GM12878 (cell line): ENCODE measurements around the gene BPGM. TPM values are rescaled to one million over a fixed set of nuclear protein-coding genes. Genes with fewer than 3 reads are reported as not detected.

ENCODE experiments used
- ATAC-seq: fragments of 200-7000 bp; cut with Tn5 transposase; 3 replicates; pipeline ENCODE4 v1.9.1; 2020; ENCODE audit warnings: mild to moderate bottlenecking, moderate library complexity
- BruUV-seq: library from RNA; stranded (reverse); fragments of 400-500 nt; replicated peaks from 2 replicates; lab custom pipeline; 2021; lab: Mats Ljungman, UMichigan
- CTCF ChIA-PET: fragments of 300-600 bp; sonication (Branson Sonifier 250); formaldehyde crosslinking; extraction: SDS; loops from one replicate; lab custom pipeline; 2021; ENCODE audit warnings: inconsistent platforms; lab: Yijun Ruan, JAX
- POLR2A ChIA-PET: fragments of 350-600 bp; formaldehyde crosslinking; extraction: SDS; loops from one replicate; lab custom pipeline; 2021; ENCODE audit warnings: inconsistent platforms; lab: Charles Lee
- RAD21 ChIA-PET: fragments of 300-600 bp; sonication (Branson Sonifier 250); formaldehyde crosslinking; loops from one replicate; lab custom pipeline; 2023; ENCODE audit warnings: antibody characterized with exemption; ENCODE audit not compliant: unreplicated experiment; lab: Charles Lee
- SMC1A ChIA-PET: fragments of 300-600 bp; sonication (Branson Sonifier 250); formaldehyde crosslinking; loops from one replicate; lab custom pipeline; 2023; ENCODE audit not compliant: unreplicated experiment, uncharacterized antibody; lab: Charles Lee
- DNase-seq: peaks from one replicate; pipeline ENCODE4 v3.0.0-alpha.2; 2011; ENCODE audit warnings: low read depth, low spot score
- FAIRE-seq: peaks from 3 replicates; lab custom pipeline; 2011; peaks lifted over from hg19 to GRCh38; lab: Jason Lieb, UNC
- H2AFZ ChIP-seq: 2 replicates; pipeline ENCODE4 v1.6.0; 2011; ENCODE audit warnings: low read depth, low read length, control low read depth; ENCODE audit not compliant: control insufficient read depth
- H3K27ac ChIP-seq: 2 replicates; pipeline ENCODE4 v1.5.1; 2011; ENCODE audit warnings: control low read depth; ENCODE audit not compliant: control insufficient read depth, insufficient read depth
- H3K27me3 ChIP-seq, 2 experiments: replicated peaks in 1 of 2; 2 replicates each; pipeline versions ENCODE4 v1.6.0 to v1.6.1; 2011; ENCODE audit warnings: low read length in 1 of 2; ENCODE audit not compliant: control insufficient read depth in 2 of 2, insufficient read depth in 2 of 2
- H3K36me3 ChIP-seq, 2 experiments: 2 replicates each; pipeline ENCODE4 v1.5.1; 2011; ENCODE audit warnings: low read length in 1 of 2; ENCODE audit not compliant: control insufficient read depth in 2 of 2, insufficient read depth in 2 of 2
- H3K4me1 ChIP-seq: 2 replicates; pipeline ENCODE4 v1.6.1; 2011; ENCODE audit warnings: mild to moderate bottlenecking, low read length, moderate library complexity, mixed read lengths; ENCODE audit not compliant: control insufficient read depth, insufficient read depth
- H3K4me2 ChIP-seq: 2 replicates; pipeline ENCODE4 v1.6.0; 2011; ENCODE audit warnings: control low read depth; ENCODE audit not compliant: control insufficient read depth, insufficient read depth
- H3K4me3 ChIP-seq: fragments of 200-600 bp; sonication (generic); 2 replicates; pipeline ENCODE4 v1.5.1; 2016
- H3K79me2 ChIP-seq: 2 replicates; pipeline ENCODE4 v1.6.0; 2011; ENCODE audit warnings: low read length; ENCODE audit not compliant: control insufficient read depth, insufficient read depth
- H3K9ac ChIP-seq: 2 replicates; pipeline ENCODE4 v1.8.0; 2011; ENCODE audit warnings: low read length, control low read depth, mixed read lengths; ENCODE audit not compliant: control insufficient read depth, insufficient read depth
- H3K9me3 ChIP-seq: replicated peaks from 3 replicates; pipeline ENCODE4 v1.5.1; 2011; ENCODE audit warnings: mild to moderate bottlenecking, low read length; ENCODE audit not compliant: control insufficient read depth, insufficient read depth
- H4K20me1 ChIP-seq: 2 replicates; pipeline ENCODE4 v1.6.0; 2011; ENCODE audit not compliant: control insufficient read depth, insufficient read depth
- ATF3 ChIP-seq: IDR thresholded peaks from 2 replicates; pipeline ENCODE4 v1.6.1; 2011; ENCODE audit warnings: low read depth, mild to moderate bottlenecking, low read length, moderate library complexity, borderline replicate concordance; ENCODE audit errors: extremely low read depth
- BCL11A ChIP-seq: IDR thresholded peaks from 2 replicates; pipeline ENCODE4 v1.6.1; 2011; ENCODE audit warnings: low read depth, low read length
- GABPA ChIP-seq: IDR thresholded peaks from 2 replicates; pipeline ENCODE4 v1.6.1; 2014; ENCODE audit warnings: antibody characterized with exemption, low read depth, mild to moderate bottlenecking, inconsistent platforms
- LARP7 ChIP-seq: fragments of 450-650 bp; IDR thresholded peaks from 2 replicates; pipeline ENCODE4 v1.6.1; 2017; ENCODE audit warnings: mild to moderate bottlenecking
- MAX ChIP-seq: IDR thresholded peaks from 2 replicates; pipeline ENCODE4 v1.6.1; 2012; ENCODE audit warnings: low read depth, low read length, improper control_type of control experiment
- MEF2A ChIP-seq: IDR thresholded peaks from 2 replicates; pipeline ENCODE4 v1.6.1; 2011; ENCODE audit warnings: low read depth, mild to moderate bottlenecking, low read length, moderate library complexity; ENCODE audit not compliant: insufficient read depth
- MTA2 ChIP-seq: fragments of 450-650 bp; IDR thresholded peaks from 2 replicates; pipeline ENCODE4 v1.6.1; 2016; ENCODE audit warnings: low read depth, mild to moderate bottlenecking, moderate library complexity
- MYC ChIP-seq: IDR thresholded peaks from 2 replicates; pipeline ENCODE4 v1.6.1; 2011; ENCODE audit warnings: mild to moderate bottlenecking, low read length, moderate library complexity, inconsistent platforms; ENCODE audit not compliant: insufficient read depth, insufficient replicate concordance, insufficient read length, severe bottlenecking
- NBN ChIP-seq: fragments of 450-650 bp; IDR thresholded peaks from 2 replicates; pipeline ENCODE4 v1.6.1; 2016
- PRDM15 ChIP-seq: fragments of 450-650 bp; formaldehyde crosslinking; IDR thresholded peaks from 2 replicates; pipeline ENCODE4 v1.4.0; 2020; ENCODE audit warnings: mild to moderate bottlenecking, moderate library complexity
- RELA ChIP-seq: fragments of 450-650 bp; IDR thresholded peaks from 2 replicates; pipeline ENCODE4 v1.8.0; 2014; ENCODE audit warnings: borderline replicate concordance; ENCODE audit not compliant: partially characterized antibody
- SIX5 ChIP-seq: IDR thresholded peaks from 2 replicates; pipeline ENCODE4 v1.6.1; 2011; ENCODE audit warnings: mild to moderate bottlenecking, low read depth, low read length, moderate library complexity; ENCODE audit not compliant: severe bottlenecking
- SRF ChIP-seq, 2 experiments: IDR thresholded peaks; 2 replicates each; pipeline ENCODE4 v1.6.1; 2011; ENCODE audit warnings: low read depth in 2 of 2, low read length in 2 of 2, mild to moderate bottlenecking in 1 of 2, moderate library complexity in 1 of 2
- TBL1XR1 ChIP-seq: IDR thresholded peaks from 2 replicates; pipeline ENCODE4 v1.6.1; 2012; ENCODE audit warnings: low read depth, low read length, improper control_type of control experiment
- YY1 ChIP-seq: IDR thresholded peaks from 2 replicates; pipeline ENCODE4 v1.6.1; 2011; ENCODE audit warnings: low read depth, mild to moderate bottlenecking, low read length
- ZNF622 ChIP-seq: fragments of 450-650 bp; IDR thresholded peaks from 2 replicates; pipeline ENCODE4 v1.6.1; 2017; ENCODE audit warnings: mild to moderate bottlenecking, inconsistent platforms
- WGBS: methylation state at CpG from one replicate; pipeline ENCODE4 v1.1.6; 2016; ENCODE audit warnings: low lambda C conversion rate; ENCODE audit not compliant: insufficient replicate concordance, insufficient coverage; ENCODE audit errors: missing lambda C conversion rate; 5-methylcytosine and 5-hydroxymethylcytosine counted together
- in situ Hi-C: fragments of 300-500 bp; cut with MboI; formaldehyde crosslinking; loops from 9 replicates; pipeline ENCODE4 v1.14.3; 2018; ENCODE audit warnings: mixed read lengths
- intact Hi-C: fragments of 100-400 bp; cut with micrococcal nuclease; formaldehyde crosslinking; loops from one replicate; pipeline ENCODE4 v1.14.2; 2022; ENCODE audit not compliant: unreplicated experiment
- polyA plus RNA-seq, 11 experiments: library from polyadenylated mRNA; depleted of rRNA in 4 of 11; unstranded in 6 of 11; stranded (reverse) in 5 of 11; fragments of >200 nt; fragmentation: Nextera tagmentation in 4 of 11; fragmentation: Illumina TruSeq in 1 of 11; extraction: Ambion mirVana in 4 of 11; extraction: Trizol in 1 of 11; gene quantifications; 1 replicate in 1 of 11; 2 replicates in 10 of 11; pipeline versions ENCODE4 v1.2.1 to v1.2.3, GENCODE V29; 2011 to 2016; ENCODE audit warnings: inconsistent platforms in 2 of 11, missing spikeins in 2 of 11, low read depth in 1 of 11
- total RNA-seq, 4 experiments: library from RNA; depleted of rRNA in 3 of 4; stranded (reverse); fragments of >200 nt in 3 of 4; fragmentation: Illumina TruSeq in 1 of 4; extraction: Trizol in 1 of 4; gene quantifications; 2 replicates each; pipeline versions ENCODE4 v1.2.1 to v1.2.3, GENCODE V29; 2013 to 2021
- TF ChIP-seq, protein P1 (sequence below): fragments of 450-650 bp; IDR thresholded peaks from 2 replicates; pipeline ENCODE4 v1.6.1; 2017; ENCODE audit warnings: mild to moderate bottlenecking

BPGM gene
- total and polyA plus RNA-seq, 10 of the 15 experiments (the other 5 are each of a cell fraction or from before 2014, with no cell fraction given), result 9.0 to 20.1 (median 15.2) TPM

- BruUV-seq, result no TSS peak
- Histone ChIP-seq H2AFZ (no peak overlapping the region), H4K20me1 (no peaks in the 10 kb centered on the region), H3K36me3 (no peaks in the 10 kb centered on the region), H3K9me3 (no peaks in the 10 kb centered on the region), H3K4me3 (no peak overlapping the region), H3K79me2 (no peaks in the 10 kb centered on the region), H3K27me3 (no peaks in the 10 kb centered on the region), H3K27ac (no peak overlapping the region), H3K4me1 (no peaks in the 10 kb centered on the region), H3K4me2 (no peak overlapping the region), H3K9ac (no peak overlapping the region)
- in situ Hi-C loops, result no loop called here
- 73% methylated on average over 5 of the region's 5 CpGs for WGBS
- CTCF ChIA-PET, result interaction anchor here (2.4 kb wide), 1 partner anchor 54 kb away, joined by 7 read pairs; no protein-coding TSS in a partner anchor
- RAD21 ChIA-PET, result interaction anchor here (1.4 kb wide), 1 partner anchor 63 kb away, joined by 4 read pairs; no protein-coding TSS in a partner anchor
- POLR2A ChIA-PET, result no interaction called here
- intact Hi-C loops, result no loop called here
- FAIRE-seq (no peak), ATAC-seq (no peak), DNase-seq (no peak)
- SMC1A ChIA-PET, result interaction anchor here (0.8 to 2.0 kb wide), 5 partner anchors 60 to 154 kb away, joined by 3 to 6 read pairs (median 4); no protein-coding TSS in a partner anchor
- TF ChIP-seq MYC (no peak), ATF3 (no peak), NBN (no peak), GABPA (no peak), BCL11A (no peak), MTA2 (no peak), SIX5 (no peak), SRF (IDR thresholded peaks at IDR 0.05; ENCODE audit: low read depth in 2 of 2, low read length in 2 of 2) (no peak), ZNF622 (no peak), YY1 (no peak), PRDM15 (no peak), TBL1XR1 (no peak), MAX (no peak), LARP7 (no peak), MEF2A (no peak), RELA (no peak)
- TF ChIP-seq, protein P1, sequence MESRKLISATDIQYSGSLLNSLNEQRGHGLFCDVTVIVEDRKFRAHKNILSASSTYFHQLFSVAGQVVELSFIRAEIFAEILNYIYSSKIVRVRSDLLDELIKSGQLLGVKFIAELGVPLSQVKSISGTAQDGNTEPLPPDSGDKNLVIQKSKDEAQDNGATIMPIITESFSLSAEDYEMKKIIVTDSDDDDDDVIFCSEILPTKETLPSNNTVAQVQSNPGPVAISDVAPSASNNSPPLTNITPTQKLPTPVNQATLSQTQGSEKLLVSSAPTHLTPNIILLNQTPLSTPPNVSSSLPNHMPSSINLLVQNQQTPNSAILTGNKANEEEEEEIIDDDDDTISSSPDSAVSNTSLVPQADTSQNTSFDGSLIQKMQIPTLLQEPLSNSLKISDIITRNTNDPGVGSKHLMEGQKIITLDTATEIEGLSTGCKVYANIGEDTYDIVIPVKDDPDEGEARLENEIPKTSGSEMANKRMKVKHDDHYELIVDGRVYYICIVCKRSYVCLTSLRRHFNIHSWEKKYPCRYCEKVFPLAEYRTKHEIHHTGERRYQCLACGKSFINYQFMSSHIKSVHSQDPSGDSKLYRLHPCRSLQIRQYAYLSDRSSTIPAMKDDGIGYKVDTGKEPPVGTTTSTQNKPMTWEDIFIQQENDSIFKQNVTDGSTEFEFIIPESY, result no peak
Measured at GRCh38 chr7:134696261-134696660, 49.6 kb downstream of the BPGM start.
